HG03280 (cell line): ENCODE data around the gene GSDME.
"Not testable (repeated sequence)": the region's sequence is repeated elsewhere in the genome, so short reads cannot be mapped to it uniquely, and the experiment has no call there.

Experiments used
- ATAC-seq: cut with Tn5 transposase; IDR thresholded peaks from one replicate; pipeline ENCODE4 v1.9.1; 2021; ENCODE audit warnings: mild to moderate bottlenecking, moderate library complexity; ENCODE audit not compliant: unreplicated experiment

The GSDME gene

GRCh38 chr7:24742506-24743162 is 14.6 kb downstream of the GSDME start:
- ATAC-seq = no peak

- no peak for ATAC-seq
These were observed 15.4 kb downstream of the GSDME start for GRCh38 chr7:24741679-24742505.

- ATAC-seq = no peak
These were observed 16.4 kb downstream of the GSDME start for GRCh38 chr7:24740871-24741270.

GRCh38 chr7:24739306-24739705 is 18.0 kb downstream of the GSDME start:
- ATAC-seq = no peak

GRCh38 chr7:24738577-24738976 is 18.7 kb downstream of the GSDME start:
- ATAC-seq = no peak

- ATAC-seq = no peak
These were observed 20.0 kb downstream of the GSDME start for GRCh38 chr7:24737281-24737680.

GRCh38 chr7:24735594-24735993 is 21.7 kb downstream of the GSDME start:
- ATAC-seq = not testable (repeated sequence)

GRCh38 chr7:24734306-24734705 is 23.0 kb downstream of the GSDME start:
- ATAC-seq = no peak

- ATAC-seq = peak; percentile 16
These were observed 23.7 kb downstream of the GSDME start for GRCh38 chr7:24733414-24734060.

GRCh38 chr7:24732646-24733413 is 24.4 kb downstream of the GSDME start:
- ATAC-seq = peak; percentile 67

GRCh38 chr7:24731313-24731712 is 26.0 kb downstream of the GSDME start:
- ATAC-seq = no peak

- ATAC-seq = no peak
These were observed 27.3 kb downstream of the GSDME start for GRCh38 chr7:24730018-24730369.

GRCh38 chr7:24729365-24730017 is 27.8 kb downstream of the GSDME start:
- ATAC-seq = no peak

- ATAC-seq = no peak
These were observed 28.5 kb downstream of the GSDME start for GRCh38 chr7:24728503-24729364.

- ATAC-seq = no peak
These were observed 29.2 kb downstream of the GSDME start for GRCh38 chr7:24728121-24728500.

GRCh38 chr7:24727154-24728120 is 29.8 kb downstream of the GSDME start:
- peak; percentile 71 for ATAC-seq

GRCh38 chr7:24725554-24726241 is 31.6 kb downstream of the GSDME start:
- ATAC-seq = no peak
